Measurements from ENCODE around the gene CCBE1.

- TF ChIP-seq POLR2AphosphoS5 (IDR thresholded peaks at IDR 0.05; ENCODE audit: low read depth) (no peak), CTCF (IDR thresholded peaks at IDR 0.05; ENCODE audit: insufficient read depth, low read length) (no peak), SPI1 (IDR thresholded peaks at IDR 0.05; ENCODE audit: borderline replicate concordance, low read depth) (no peak), GABPA (IDR thresholded peaks at IDR 0.05; ENCODE audit: low read depth) (no peak)
Measured at GRCh38 chr18:59700535-59700967, 3.3 kb upstream of the CCBE1 start.

Measured in HL-60 (cell line).